HG02798 (cell line): ENCODE data around the gene CLEC20A.

Experiments
- ATAC-seq: cut with Tn5 transposase; IDR thresholded peaks from one replicate; pipeline ENCODE4 v1.9.1; 2021; ENCODE audit warnings: mild to moderate bottlenecking; ENCODE audit not compliant: unreplicated experiment, poor library complexity

Gene CLEC20A

DNA sequence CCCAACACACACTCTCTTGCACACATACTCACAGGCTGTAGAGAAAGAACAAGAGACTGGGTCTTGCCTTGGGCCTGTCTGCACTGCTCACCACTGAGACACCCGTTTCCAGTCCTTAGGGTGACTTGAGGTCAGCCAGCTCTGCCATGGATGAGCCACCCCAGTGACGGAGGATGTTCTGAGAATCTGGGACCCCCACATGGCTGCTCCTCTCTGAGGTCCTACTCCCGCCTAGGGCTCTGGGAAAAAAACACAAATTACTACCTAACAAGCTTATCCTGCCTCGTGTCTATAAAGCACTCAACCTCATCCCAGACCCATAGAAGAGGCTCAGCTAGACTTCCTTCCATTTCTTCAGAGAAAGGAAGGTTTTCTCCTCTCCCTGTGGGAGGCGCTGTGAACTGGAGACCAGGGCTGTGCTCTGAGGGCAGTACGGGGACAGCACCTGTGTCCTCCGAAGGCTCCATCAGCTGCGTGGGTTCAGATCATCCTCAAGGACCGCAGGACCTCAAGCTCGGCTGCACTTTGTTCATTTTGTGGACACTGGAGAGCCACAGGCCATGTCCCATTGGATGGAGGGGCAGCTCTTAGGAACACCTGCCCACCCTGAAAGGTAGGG is 4.3 kb upstream of the CLEC20A start:
- peak; percentile 4 for ATAC-seq

- no peak for ATAC-seq
Measured at GRCh38 chr1:178500091-178500770, 3.5 kb upstream of the CLEC20A start.

DNA sequence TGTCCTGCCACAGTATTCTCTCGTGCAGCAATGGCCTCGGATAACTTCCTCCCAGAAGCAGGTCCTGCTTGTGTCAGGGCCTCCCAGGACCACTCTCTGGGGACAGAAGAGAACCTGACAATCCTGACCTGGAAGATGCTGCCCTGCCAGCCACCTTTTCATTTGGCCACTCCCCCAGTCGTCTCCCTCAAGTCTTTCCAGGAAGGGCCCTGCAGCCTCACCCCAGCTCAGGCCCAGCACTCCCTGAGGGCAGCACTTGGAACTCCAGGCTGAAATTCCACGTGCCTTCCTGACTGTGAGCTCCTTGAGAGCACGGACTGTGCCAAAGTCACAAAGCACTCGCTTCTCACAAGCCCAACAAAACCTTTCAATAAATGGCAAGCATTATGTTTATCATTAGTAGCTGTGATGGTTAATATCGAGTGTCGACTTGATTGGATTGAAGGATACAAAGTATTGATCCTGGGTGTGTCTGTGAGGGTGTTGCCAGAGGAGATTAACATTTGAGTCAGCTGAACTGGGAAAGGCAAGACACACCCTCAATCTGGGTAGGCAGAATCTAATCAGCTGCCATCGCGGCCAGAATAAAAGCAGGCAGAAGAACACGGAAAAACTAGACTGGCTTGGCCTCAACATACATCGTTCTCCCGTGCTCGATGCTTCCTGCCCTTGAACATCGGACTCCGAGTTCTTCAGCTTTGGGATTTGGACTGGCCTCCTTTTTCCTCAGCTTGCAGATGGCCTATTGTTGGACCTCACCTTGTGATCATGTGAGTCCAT is 2.3 kb upstream of the CLEC20A start:
- no peak for ATAC-seq

- no peak for ATAC-seq
Measured at GRCh38 chr1:178497903-178498478, 1.2 kb upstream of the CLEC20A start.

DNA sequence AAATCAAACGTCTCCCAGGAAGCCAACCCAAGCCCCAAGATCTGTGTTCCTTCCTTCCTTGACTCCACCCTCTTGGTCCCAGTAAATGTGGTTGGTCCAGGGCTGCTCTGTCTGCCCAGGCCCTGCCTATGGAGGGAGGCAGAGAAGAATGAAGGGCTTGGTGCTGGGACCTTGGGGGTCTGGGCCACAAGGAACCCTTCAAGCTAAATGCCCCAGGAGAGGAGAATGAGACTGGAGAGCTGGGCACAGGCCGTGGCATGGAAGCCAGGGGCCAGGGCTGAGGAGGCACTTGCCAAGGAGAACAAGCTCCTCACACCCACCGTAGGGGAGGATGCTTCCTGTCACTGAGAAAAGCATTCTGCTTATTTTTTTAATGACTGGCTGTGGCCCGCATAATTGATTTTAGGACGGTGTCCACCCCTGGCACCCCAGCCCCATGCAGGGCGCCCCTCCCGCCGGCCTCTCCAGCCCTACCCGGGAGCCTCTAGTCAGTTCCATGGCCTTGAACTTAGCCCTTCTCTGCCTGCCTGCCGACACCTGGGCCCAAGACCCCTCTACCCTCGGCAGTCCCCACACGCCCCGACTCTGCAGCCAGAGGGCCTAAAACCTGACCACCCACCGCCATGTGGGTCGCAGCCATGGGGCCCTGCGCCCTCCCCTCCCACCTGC is 889 bp downstream of the CLEC20A start:
- no peak for ATAC-seq

- ATAC-seq: no peak
Measured at GRCh38 chr1:178495158-178495557, 1.6 kb downstream of the CLEC20A start.

- ATAC-seq: no peak
Measured at GRCh38 chr1:178494569-178494971, 2.2 kb downstream of the CLEC20A start.

GRCh38 chr1:178493301-178493741 is 3.4 kb downstream of the CLEC20A start:
- ATAC-seq: no peak

- no peak for ATAC-seq
Measured at GRCh38 chr1:178492341-178492740, 4.4 kb downstream of the CLEC20A start.

- ATAC-seq: no peak
Measured at GRCh38 chr1:178491721-178492120, 5.0 kb downstream of the CLEC20A start.

- no peak for ATAC-seq
Measured at GRCh38 chr1:178490967-178491366, 5.8 kb downstream of the CLEC20A start.

DNA sequence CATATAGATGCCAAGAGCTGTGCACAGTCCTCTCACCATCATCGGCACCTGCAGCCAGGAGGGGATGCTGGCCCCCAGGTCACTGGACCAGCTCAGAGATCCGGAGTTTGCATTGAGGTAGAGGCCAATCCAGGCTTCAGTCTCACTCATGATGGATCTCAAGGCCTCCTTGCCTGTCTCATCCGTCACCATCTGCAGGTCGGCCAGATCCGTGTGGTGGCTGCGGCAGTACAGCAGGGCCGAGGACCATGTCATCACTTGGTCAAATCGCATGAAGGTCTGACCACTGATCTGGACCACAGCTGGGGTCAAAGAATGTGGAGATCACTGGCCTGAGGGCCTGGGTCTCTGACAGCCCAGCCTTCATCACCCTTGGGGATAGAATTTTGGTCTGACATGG is 6.6 kb downstream of the CLEC20A start:
- no peak for ATAC-seq

DNA sequence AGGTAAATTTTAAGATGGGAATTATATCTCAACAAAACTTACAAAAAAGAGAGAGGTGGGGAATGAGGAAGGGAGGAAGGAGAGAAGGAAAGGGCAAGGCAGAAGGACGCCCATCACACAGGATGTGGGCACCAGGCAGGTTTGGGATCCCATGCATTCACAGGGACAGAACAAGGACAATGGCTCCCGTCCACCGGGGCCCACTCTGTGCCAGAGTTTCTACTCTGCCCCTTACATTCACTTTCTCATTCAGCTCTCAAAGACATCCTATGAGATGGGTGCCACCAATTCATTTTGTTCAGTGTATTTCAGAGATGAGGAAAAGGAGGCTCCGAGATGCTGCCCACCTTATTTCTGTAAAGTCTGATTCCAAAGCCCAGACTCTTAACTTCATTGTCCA is 7.4 kb downstream of the CLEC20A start:
- ATAC-seq: no peak

DNA sequence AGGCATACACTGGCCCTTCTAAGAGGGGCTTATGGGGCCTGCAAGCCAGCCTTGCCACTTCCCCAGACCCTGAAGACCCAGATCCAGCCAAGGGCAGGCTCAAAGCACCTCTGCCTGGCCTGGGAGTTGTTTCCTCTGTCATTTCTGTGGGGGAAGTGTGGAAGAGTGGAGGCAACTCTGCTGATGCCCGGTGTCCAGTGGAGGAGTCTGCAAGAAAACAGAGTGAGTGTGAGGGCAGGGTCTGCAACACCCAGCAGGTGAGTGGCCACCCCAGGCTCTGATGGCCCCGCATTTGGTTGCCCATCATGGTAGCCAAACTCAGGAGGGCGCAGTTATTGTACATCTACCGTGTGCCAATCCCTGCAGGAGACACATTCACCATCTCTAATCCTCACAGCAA is 8.4 kb downstream of the CLEC20A start:
- ATAC-seq: no peak

- ATAC-seq: no peak
Measured at GRCh38 chr1:178487070-178487615, 9.6 kb downstream of the CLEC20A start.

DNA sequence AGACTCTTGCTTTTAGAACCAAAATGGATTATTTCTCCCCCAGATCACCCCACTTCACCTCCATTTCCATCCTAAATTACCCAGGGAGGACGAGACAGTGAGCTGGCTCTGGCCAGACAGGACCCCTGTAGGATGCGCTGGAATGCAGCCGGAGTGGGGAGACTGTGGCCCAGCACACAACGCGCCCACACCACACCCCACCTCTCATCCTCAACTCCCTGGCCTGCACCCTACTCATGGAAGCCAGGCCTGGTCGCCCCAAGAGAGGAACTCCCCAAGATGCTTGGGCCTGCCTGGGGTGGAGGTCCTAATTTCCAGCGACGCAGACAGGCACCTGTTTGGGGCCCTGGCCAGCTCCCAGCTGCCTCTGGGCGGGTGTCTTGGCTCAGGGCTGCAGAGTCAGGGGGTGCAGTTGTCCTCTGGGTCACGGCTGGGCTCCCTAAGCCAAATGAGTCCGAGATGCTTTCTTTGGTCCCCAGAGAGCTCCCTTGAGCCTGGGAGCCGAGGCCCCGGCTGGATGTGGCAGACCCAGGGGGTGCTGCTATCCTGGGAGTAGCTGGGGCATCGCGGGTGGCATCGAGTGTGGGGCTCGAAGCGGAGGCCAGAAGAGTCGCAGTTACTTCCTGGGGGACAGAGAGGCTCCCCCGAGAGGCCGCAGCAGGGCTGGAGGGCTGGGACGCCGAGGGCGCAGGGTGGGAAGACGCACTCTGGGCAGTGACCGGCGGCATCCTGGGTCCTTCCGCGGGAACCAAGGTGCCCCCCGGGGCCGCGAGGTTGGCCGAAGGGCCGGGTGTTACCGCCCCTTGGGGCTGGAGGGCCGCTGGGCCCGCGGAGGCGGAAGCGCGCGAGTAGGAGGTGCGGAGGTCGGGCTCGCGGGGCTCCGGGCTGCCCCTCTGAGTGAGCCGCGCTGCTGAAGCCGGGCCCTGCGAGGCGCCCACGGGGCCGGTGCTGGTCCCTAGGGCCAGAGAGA is 10.4 kb downstream of the CLEC20A start:
- ATAC-seq: no peak

- no peak for ATAC-seq
Measured at GRCh38 chr1:178485541-178485981, 11.2 kb downstream of the CLEC20A start.

- no peak for ATAC-seq
Measured at GRCh38 chr1:178484698-178485225, 12.0 kb downstream of the CLEC20A start.
